Astrocyte (in vitro differentiated cells and primary cell): Measurements from ENCODE around the gene TMEM50A. TPM values are rescaled to one million over a fixed set of nuclear protein-coding genes. Genes with fewer than 3 reads are reported as not detected.
"Not testable (repeated sequence)": the region's sequence is repeated elsewhere in the genome, so short reads cannot be mapped to it uniquely, and the experiment has no call there.

ENCODE experiments used
- DNase-seq: peaks from one replicate; pipeline ENCODE4 v3.0.0-alpha.2; 2010; ENCODE audit warnings: low read depth
- FAIRE-seq: peaks from 2 replicates; lab custom pipeline; 2011; peaks lifted over from hg19 to GRCh38; lab: Jason Lieb, UNC
- H2AFZ ChIP-seq: 2 replicates; pipeline ENCODE4 v1.6.0; 2012; ENCODE audit warnings: low read depth, low read length, inconsistent platforms
- H3K27ac ChIP-seq: 2 replicates; pipeline ENCODE4 v1.5.1; 2011; ENCODE audit warnings: low read depth, low read length, inconsistent platforms
- H3K27me3 ChIP-seq: 2 replicates; pipeline ENCODE4 v1.6.0; 2011; ENCODE audit warnings: low read length, inconsistent platforms; ENCODE audit not compliant: insufficient read depth
- H3K36me3 ChIP-seq: 2 replicates; pipeline ENCODE4 v1.5.1; 2011; ENCODE audit warnings: low read length, inconsistent platforms; ENCODE audit not compliant: insufficient read depth
- H3K4me1 ChIP-seq: 2 replicates; pipeline ENCODE4 v1.5.1; 2011; ENCODE audit warnings: low read length, inconsistent platforms; ENCODE audit not compliant: insufficient read depth
- H3K4me2 ChIP-seq: 2 replicates; pipeline ENCODE4 v1.6.0; 2012; ENCODE audit warnings: low read length, inconsistent platforms
- H3K4me3 ChIP-seq: 2 replicates; pipeline ENCODE4 v1.5.1; 2011; ENCODE audit warnings: low read depth, mild to moderate bottlenecking, low read length, inconsistent platforms; ENCODE audit not compliant: insufficient read depth
- H3K79me2 ChIP-seq: 2 replicates; pipeline ENCODE4 v1.6.0; 2012; ENCODE audit warnings: mild to moderate bottlenecking, low read length, inconsistent platforms; ENCODE audit not compliant: insufficient read depth
- H3K9ac ChIP-seq: 2 replicates; pipeline ENCODE4 v1.6.0; 2012; ENCODE audit warnings: mild to moderate bottlenecking, low read length, inconsistent platforms
- H3K9me3 ChIP-seq: 2 replicates; pipeline ENCODE4 v1.5.1; 2012; ENCODE audit warnings: low read depth, mild to moderate bottlenecking, low read length, inconsistent platforms; ENCODE audit not compliant: insufficient read depth
- H4K20me1 ChIP-seq: 2 replicates; pipeline ENCODE4 v1.6.0; 2012; ENCODE audit warnings: low read length, inconsistent platforms; ENCODE audit not compliant: insufficient read depth
- H3K27ac Mint-ChIP-seq: one replicate; pipeline ENCODE4 v1.8.0; 2021; ENCODE audit warnings: mild to moderate bottlenecking, mixed read lengths; ENCODE audit not compliant: unreplicated experiment
- H3K27me3 Mint-ChIP-seq: one replicate; pipeline ENCODE4 v1.8.0; 2021; ENCODE audit warnings: low read depth, mixed read lengths; ENCODE audit not compliant: unreplicated experiment
- H3K36me3 Mint-ChIP-seq: one replicate; pipeline ENCODE4 v1.8.0; 2021; ENCODE audit warnings: low read depth, mixed read lengths; ENCODE audit not compliant: unreplicated experiment
- H3K4me1 Mint-ChIP-seq: one replicate; pipeline ENCODE4 v1.8.0; 2021; ENCODE audit warnings: low read depth, mixed read lengths; ENCODE audit not compliant: unreplicated experiment
- H3K4me3 Mint-ChIP-seq: one replicate; pipeline ENCODE4 v1.8.0; 2021; ENCODE audit warnings: mild to moderate bottlenecking, moderate library complexity, mixed read lengths; ENCODE audit not compliant: unreplicated experiment
- H3K9me3 Mint-ChIP-seq: one replicate; pipeline ENCODE4 v1.8.0; 2021; ENCODE audit warnings: mild to moderate bottlenecking, mixed read lengths; ENCODE audit not compliant: unreplicated experiment
- total RNA-seq: library from RNA; stranded (reverse); gene quantifications from 2 replicates; pipeline ENCODE4 v1.2.1, GENCODE V29; 2021

The TMEM50A gene
- total RNA-seq, 1 donor from 2014 or later = 175 TPM

DNA sequence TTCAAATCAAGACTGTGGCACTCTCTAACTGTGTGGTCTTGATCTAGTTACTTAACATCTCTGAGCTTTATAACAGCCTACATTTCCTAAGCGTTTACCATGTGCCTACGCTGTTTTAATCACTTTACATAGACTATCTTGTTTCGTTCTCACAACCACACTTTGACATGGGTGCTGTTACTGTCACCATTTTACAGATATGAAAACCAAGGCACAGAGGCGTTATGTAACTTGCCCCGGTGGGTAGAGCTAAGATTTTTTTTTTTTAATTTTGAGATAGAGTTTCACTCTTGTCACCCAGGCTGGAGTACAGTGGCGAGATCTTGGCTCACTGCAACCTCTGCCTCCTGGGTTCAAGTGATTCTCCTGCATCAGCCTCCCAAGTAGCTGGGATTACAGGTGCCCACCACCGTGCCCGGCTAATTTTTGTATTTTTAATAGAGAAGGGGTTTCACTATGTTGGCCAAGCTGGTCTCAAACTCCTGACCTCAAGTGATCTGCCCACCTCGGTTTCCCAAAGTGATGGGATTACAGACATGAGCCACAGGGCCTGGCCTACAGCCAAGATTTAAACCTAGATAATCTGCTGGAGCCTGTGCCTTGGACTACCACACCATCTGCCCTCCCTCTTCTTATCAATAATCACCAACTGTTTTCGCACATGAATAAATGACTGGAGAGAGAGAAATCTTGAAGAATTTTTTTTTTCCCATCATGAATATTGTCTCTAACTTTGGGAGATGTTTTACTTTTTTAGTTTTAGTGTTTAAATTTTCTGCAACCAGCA is 71.7 kb downstream of the TMEM50A start:
- not testable (repeated sequence) for H3K36me3 Mint-ChIP-seq, H3K9ac ChIP-seq, H3K4me1 Mint-ChIP-seq, H3K4me1 ChIP-seq, H3K27ac ChIP-seq, H3K9me3 Mint-ChIP-seq, H3K27ac Mint-ChIP-seq, H3K4me3 Mint-ChIP-seq, H3K4me3 ChIP-seq, H3K27me3 ChIP-seq, FAIRE-seq, H3K36me3 ChIP-seq, H4K20me1 ChIP-seq, H3K79me2 ChIP-seq, H2AFZ ChIP-seq, H3K27me3 Mint-ChIP-seq, DNase-seq, H3K9me3 ChIP-seq, H3K4me2 ChIP-seq

Other genes with a start within 250 kb of the TMEM50A start
- 28.5 and 29.1 TPM in 2 replicates for gene SYF2, start 105.8 kb upstream of the TMEM50A start, total RNA-seq
- 78.0 and 88.3 TPM in 2 replicates for gene RSRP1, start 90.9 kb upstream of the TMEM50A start, total RNA-seq
- not detected in 2 replicates for gene RHD, start 65.8 kb upstream of the TMEM50A start, total RNA-seq
- gene RHCE, start 82.5 kb downstream of the TMEM50A start, total RNA-seq = 0.75 and 1.4 TPM in 2 replicates
- 31.8 and 37.4 TPM in 2 replicates for gene MACO1, start 92.6 kb downstream of the TMEM50A start, total RNA-seq
- 7.9 and 8.0 TPM in 2 replicates for gene LDLRAP1, start 205.3 kb downstream of the TMEM50A start, total RNA-seq